Ovary (tissue), 3 donors: ENCODE results near the gene KIF26B.

ENCODE experiments used
- CTCF ChIP-seq, 3 donors: fragments of 450-650 bp in 2 of 3; fragments of 200-600 bp in 1 of 3; IDR thresholded peaks; one replicate each; pipeline versions ENCODE4 v1.5.1 to v1.8.0; 2016 to 2022; ENCODE audit warnings: antibody characterized with exemption in 3 of 3, mild to moderate bottlenecking in 1 of 3
- EP300 ChIP-seq: sonication (generic); formaldehyde crosslinking; IDR thresholded peaks from one replicate; pipeline ENCODE4 v1.6.1; 2017; ENCODE audit warnings: antibody characterized with exemption
- POLR2A ChIP-seq: fragments of 450-650 bp; IDR thresholded peaks from one replicate; pipeline ENCODE4 v1.6.1; 2017; ENCODE audit warnings: antibody characterized with exemption, mild to moderate bottlenecking, moderate library complexity
- donor health status: DM: no; HTN: no; CAD: no.

GRCh38 chr1:245177071-245177900 is 22.5 kb downstream of the KIF26B start:
- no peak for TF ChIP-seq CTCF (IDR thresholded peaks at IDR 0.05)
- no peak for TF ChIP-seq EP300
- no peak for TF ChIP-seq POLR2A
